Right kidney (tissue), 1 donor: Measurements from ENCODE around the gene CRIP2.

Source experiments
- DNase-seq: peaks from one replicate; pipeline ENCODE4 v3.0.0-alpha.2; 2016

The CRIP2 gene

GRCh38 chr14:105487449-105487985, 12.9 kb downstream of the CRIP2 start:
- DNase-seq, result no peak

GRCh38 chr14:105487986-105488777, 13.6 kb downstream of the CRIP2 start:
- DNase-seq, result no peak

- no peak for DNase-seq
Measured at GRCh38 chr14:105488781-105489541, 14.3 kb downstream of the CRIP2 start.

GRCh38 chr14:105489542-105490266, 15.1 kb downstream of the CRIP2 start:
- DNase-seq, result peak; percentile 86

GRCh38 chr14:105490267-105490571, 15.6 kb downstream of the CRIP2 start:
- peak; percentile 90 for DNase-seq

GRCh38 chr14:105490572-105491365, 16.1 kb downstream of the CRIP2 start, which contains the start of gene TEDC1:
Gene TEDC1 (plus strand): TSS chr14:105491246. CDS start chr14:105491376, 130 bp downstream.
- DNase-seq, result peak; percentile 93

GRCh38 chr14:105491366-105491973, 16.8 kb downstream of the CRIP2 start:
- DNase-seq, result no peak

GRCh38 chr14:105492031-105492970, 17.7 kb downstream of the CRIP2 start:
- no peak for DNase-seq

- no peak for DNase-seq
Measured at GRCh38 chr14:105492971-105493871, 18.6 kb downstream of the CRIP2 start.

GRCh38 chr14:105493921-105494605, 19.4 kb downstream of the CRIP2 start:
- DNase-seq, result no peak

- no peak for DNase-seq
Measured at GRCh38 chr14:105494606-105494929, 19.9 kb downstream of the CRIP2 start.

- no peak for DNase-seq
Measured at GRCh38 chr14:105495101-105495989, 20.7 kb downstream of the CRIP2 start.

GRCh38 chr14:105495990-105496830, 21.6 kb downstream of the CRIP2 start:
- DNase-seq, result no peak

- no peak for DNase-seq
Measured at GRCh38 chr14:105496831-105497591, 22.4 kb downstream of the CRIP2 start.

- DNase-seq, result no peak
Measured at GRCh38 chr14:105497671-105498429, 23.2 kb downstream of the CRIP2 start.
